ENCODE data around the gene GPRC5A. TPM values are rescaled to one million over a fixed set of nuclear protein-coding genes. Genes with fewer than 3 reads are reported as not detected.

GPRC5A gene
- total RNA-seq, 1 experiment from 2014 or later = not detected

DNA sequence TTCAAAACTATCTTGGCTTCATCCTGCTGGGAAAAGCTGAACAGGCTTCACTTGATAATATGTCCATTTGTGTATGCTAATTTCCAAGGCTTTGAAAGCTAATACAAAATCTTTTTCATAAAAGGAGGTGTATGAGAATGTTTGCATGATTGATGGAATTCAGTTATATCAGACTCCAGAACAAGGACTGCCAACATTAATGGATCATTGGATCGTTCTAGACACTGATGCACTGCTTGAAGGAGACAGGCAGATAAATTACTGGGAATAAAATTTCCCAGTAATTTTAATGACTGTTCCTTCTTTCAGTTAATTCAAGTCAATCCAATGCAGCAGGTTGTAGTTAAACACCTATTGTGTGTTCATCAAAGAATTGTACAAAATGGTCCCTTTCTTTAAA lies 60.1 kb downstream of the GPRC5A start:
- no peak overlapping the region for H2AFZ ChIP-seq (ENCODE audit: low read length)
- no peak overlapping the region for H3K27ac ChIP-seq (ENCODE audit: low read length)

DNA sequence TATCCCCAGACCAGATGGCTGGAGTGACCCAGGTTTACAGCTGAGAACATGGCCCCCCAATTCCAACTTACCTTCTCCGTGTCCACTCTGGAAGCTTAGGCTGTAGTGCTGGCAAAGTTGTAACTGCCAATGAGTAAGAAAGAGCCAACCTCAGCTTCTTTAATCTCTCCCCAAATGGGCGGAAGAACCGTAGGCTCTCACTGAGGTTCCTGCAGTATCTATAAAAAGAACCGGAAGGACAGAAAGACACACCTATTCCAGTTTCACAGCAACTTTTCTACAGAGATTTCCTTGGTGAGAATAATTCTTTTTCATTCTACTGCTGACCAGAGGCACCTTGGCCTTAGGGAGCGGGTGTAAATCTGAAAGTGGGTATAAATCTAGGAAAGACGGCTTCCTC lies 60.7 kb downstream of the GPRC5A start, which contains the start of gene GPRC5D:
TSS of gene GPRC5D (minus strand) at position 135 of the 400 bp plus-strand sequence. CDS start 1,786 bp downstream, outside the sequence.
- no peak within 1 kb of the TSS for H3K9ac ChIP-seq (ENCODE audit: low read length)
- H3K36me3 ChIP-seq (ENCODE audit: insufficient read depth, low read length) = no peaks in the 10 kb centered on the region
- no peaks in the 10 kb centered on the region for H3K27me3 ChIP-seq (ENCODE audit: low read length)
- no peaks in the 10 kb centered on the region for H4K20me1 ChIP-seq (ENCODE audit: insufficient read depth, low read depth, low read length)
- no peak within 1 kb of the TSS for H3K4me3 ChIP-seq (ENCODE audit: low read length)
- H3K79me2 ChIP-seq (ENCODE audit: low read length) = no peaks in the 10 kb centered on the region
- no peaks in the 10 kb centered on the region for H3K9me2 ChIP-seq (replicated peaks; ENCODE audit: insufficient read depth, low read length)
- no peaks in the 10 kb centered on the region for H3K4me1 ChIP-seq (ENCODE audit: low read length)
- H3K9me3 ChIP-seq (ENCODE audit: low read length) = no peaks in the 10 kb centered on the region
- no peak within 1 kb of the TSS for H2AFZ ChIP-seq (ENCODE audit: low read length)
- H3K4me2 ChIP-seq (ENCODE audit: low read depth, low read length, poor library complexity, severe bottlenecking) = no peak within 1 kb of the TSS
- no peak within 1 kb of the TSS for H3K27ac ChIP-seq (ENCODE audit: low read length)
- DNase-seq = no peak

More for the DNA sequence above, 60.1 kb downstream of the GPRC5A start:
- Histone ChIP-seq H3K4me1 (ENCODE audit: low read length) (no peaks in the 10 kb centered on the region), H4K20me1 (ENCODE audit: insufficient read depth, low read depth, low read length) (no peaks in the 10 kb centered on the region), H3K27me3 (ENCODE audit: low read length) (no peaks in the 10 kb centered on the region), H3K9me3 (ENCODE audit: low read length) (no peaks in the 10 kb centered on the region), H3K9ac (ENCODE audit: low read length) (no peak overlapping the region), H3K4me3 (ENCODE audit: low read length) (no peak overlapping the region), H3K9me2 (replicated peaks; ENCODE audit: insufficient read depth, low read length) (no peaks in the 10 kb centered on the region), H3K4me2 (ENCODE audit: low read depth, low read length, poor library complexity, severe bottlenecking) (no peak overlapping the region), H3K36me3 (ENCODE audit: insufficient read depth, low read length) (no peaks in the 10 kb centered on the region), H3K79me2 (ENCODE audit: low read length) (no peaks in the 10 kb centered on the region)
- no peak for DNase-seq

DNA sequence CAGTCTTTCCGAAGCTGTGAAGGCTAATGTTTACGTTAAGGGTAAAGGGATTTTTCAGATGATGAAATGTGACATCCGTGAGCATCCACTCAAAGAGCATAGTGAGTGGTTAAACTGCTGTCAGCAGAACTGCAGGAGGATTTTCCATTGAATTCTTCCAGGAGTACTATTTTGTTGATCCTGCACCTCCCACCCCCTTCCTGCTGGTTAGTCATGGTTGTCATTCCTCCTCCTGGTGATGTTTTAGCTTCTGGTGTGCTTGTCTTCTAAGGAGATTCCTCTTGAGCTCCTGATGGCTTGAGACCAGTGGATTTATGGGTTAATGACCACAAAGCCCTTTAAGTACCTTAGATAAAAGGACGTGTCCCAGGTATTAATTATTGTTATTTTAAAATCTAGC lies 63.0 kb downstream of the GPRC5A start:
- Histone ChIP-seq H3K9me2 (replicated peaks; ENCODE audit: insufficient read depth, low read length) (no peaks in the 10 kb centered on the region), H3K36me3 (ENCODE audit: insufficient read depth, low read length) (no peaks in the 10 kb centered on the region), H3K4me2 (ENCODE audit: low read depth, low read length, poor library complexity, severe bottlenecking) (no peak overlapping the region), H3K79me2 (ENCODE audit: low read length) (no peaks in the 10 kb centered on the region), H4K20me1 (ENCODE audit: insufficient read depth, low read depth, low read length) (no peaks in the 10 kb centered on the region), H3K27me3 (ENCODE audit: low read length) (no peaks in the 10 kb centered on the region), H2AFZ (ENCODE audit: low read length) (no peak overlapping the region), H3K9ac (ENCODE audit: low read length) (no peak overlapping the region), H3K4me3 (ENCODE audit: low read length) (no peak overlapping the region), H3K27ac (ENCODE audit: low read length) (no peak overlapping the region), H3K9me3 (ENCODE audit: low read length) (no peaks in the 10 kb centered on the region), H3K4me1 (ENCODE audit: low read length) (no peaks in the 10 kb centered on the region)
- DNase-seq = no peak

DNA sequence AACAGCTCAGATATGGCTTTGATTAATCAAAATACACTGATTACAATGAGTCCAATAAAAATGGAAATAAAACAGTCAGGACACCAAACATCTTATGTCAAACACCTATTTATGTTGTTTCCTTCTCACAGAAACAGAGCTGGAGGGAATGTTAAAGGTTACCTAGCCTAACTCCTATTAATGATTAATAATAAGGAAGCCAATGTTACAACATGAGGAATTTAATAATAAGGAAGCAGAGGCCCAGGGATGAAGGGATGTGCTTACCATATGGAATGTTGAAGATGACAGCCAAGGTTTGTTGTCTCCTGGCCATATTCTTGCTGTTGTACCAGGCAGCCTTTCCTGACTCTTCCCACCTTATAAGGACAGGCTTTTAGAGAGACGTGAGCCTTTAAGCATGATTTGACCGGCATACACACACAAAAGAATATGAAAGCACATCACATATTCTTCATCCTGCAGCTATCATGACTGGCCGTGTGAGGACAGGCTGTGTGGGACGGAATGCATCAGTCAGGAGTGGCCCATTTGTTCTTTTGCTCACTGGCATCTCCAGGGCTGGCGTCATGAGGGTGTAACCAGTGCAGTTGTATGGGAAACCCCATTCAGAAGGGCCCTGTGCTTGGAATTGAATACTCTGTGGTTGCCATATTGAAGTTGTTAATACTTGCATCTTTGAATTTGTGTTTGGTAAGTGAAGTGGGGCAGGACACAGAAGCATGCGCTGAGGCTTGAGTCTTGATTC lies 63.7 kb downstream of the GPRC5A start:
- no peaks in the 10 kb centered on the region for H3K36me3 ChIP-seq (ENCODE audit: insufficient read depth, low read length)

DNA sequence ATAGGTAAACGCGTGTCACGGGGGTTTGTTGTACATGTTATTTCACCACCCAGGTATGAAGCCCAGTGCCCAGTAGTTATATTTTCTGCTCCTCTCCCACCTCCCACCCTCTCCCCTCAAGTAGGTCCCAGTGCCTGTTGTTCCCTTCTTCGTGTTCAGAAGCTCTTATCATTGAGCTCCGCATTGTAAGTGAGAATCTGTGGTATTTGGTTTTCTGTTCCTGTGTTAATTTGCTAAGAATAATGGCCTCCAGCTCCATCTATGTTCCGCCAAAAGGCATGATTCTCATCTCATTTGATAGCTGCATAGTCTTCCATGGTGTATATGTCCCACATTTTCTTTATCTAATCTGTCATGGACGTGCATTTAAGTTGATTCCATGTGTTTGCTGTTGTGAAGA lies 67.5 kb downstream of the GPRC5A start:
- no peak overlapping the region for H3K4me2 ChIP-seq (ENCODE audit: low read depth, low read length, poor library complexity, severe bottlenecking)
- H4K20me1 ChIP-seq (ENCODE audit: insufficient read depth, low read depth, low read length) = no peaks in the 10 kb centered on the region
- DNase-seq = no peak
- H3K4me1 ChIP-seq (ENCODE audit: low read length) = no peaks in the 10 kb centered on the region
- no peak overlapping the region for H2AFZ ChIP-seq (ENCODE audit: low read length)
- H3K36me3 ChIP-seq (ENCODE audit: insufficient read depth, low read length) = no peaks in the 10 kb centered on the region
- no peak overlapping the region for H3K9ac ChIP-seq (ENCODE audit: low read length)
- H3K9me2 ChIP-seq (replicated peaks; ENCODE audit: insufficient read depth, low read length) = no peaks in the 10 kb centered on the region
- no peak overlapping the region for H3K27ac ChIP-seq (ENCODE audit: low read length)
- H3K4me3 ChIP-seq (ENCODE audit: low read length) = no peak overlapping the region
- no peaks in the 10 kb centered on the region for H3K79me2 ChIP-seq (ENCODE audit: low read length)
- H3K9me3 ChIP-seq (ENCODE audit: low read length) = no peaks in the 10 kb centered on the region
- H3K27me3 ChIP-seq (ENCODE audit: low read length) = no peaks in the 10 kb centered on the region

More for the DNA sequence above, 63.7 kb downstream of the GPRC5A start:
- no peaks in the 10 kb centered on the region for H4K20me1 ChIP-seq (ENCODE audit: insufficient read depth, low read depth, low read length)
- no peak overlapping the region for H2AFZ ChIP-seq (ENCODE audit: low read length)
- H3K9me2 ChIP-seq (replicated peaks; ENCODE audit: insufficient read depth, low read length) = no peaks in the 10 kb centered on the region
- no peaks in the 10 kb centered on the region for H3K4me1 ChIP-seq (ENCODE audit: low read length)
- H3K79me2 ChIP-seq (ENCODE audit: low read length) = no peaks in the 10 kb centered on the region
- H3K27ac ChIP-seq (ENCODE audit: low read length) = no peak overlapping the region
- no peaks in the 10 kb centered on the region for H3K9me3 ChIP-seq (ENCODE audit: low read length)
- DNase-seq = no peak
- H3K4me2 ChIP-seq (ENCODE audit: low read depth, low read length, poor library complexity, severe bottlenecking) = no peak overlapping the region
- no peaks in the 10 kb centered on the region for H3K27me3 ChIP-seq (ENCODE audit: low read length)
- H3K9ac ChIP-seq (ENCODE audit: low read length) = no peak overlapping the region
- no peak overlapping the region for H3K4me3 ChIP-seq (ENCODE audit: low read length)

DNA sequence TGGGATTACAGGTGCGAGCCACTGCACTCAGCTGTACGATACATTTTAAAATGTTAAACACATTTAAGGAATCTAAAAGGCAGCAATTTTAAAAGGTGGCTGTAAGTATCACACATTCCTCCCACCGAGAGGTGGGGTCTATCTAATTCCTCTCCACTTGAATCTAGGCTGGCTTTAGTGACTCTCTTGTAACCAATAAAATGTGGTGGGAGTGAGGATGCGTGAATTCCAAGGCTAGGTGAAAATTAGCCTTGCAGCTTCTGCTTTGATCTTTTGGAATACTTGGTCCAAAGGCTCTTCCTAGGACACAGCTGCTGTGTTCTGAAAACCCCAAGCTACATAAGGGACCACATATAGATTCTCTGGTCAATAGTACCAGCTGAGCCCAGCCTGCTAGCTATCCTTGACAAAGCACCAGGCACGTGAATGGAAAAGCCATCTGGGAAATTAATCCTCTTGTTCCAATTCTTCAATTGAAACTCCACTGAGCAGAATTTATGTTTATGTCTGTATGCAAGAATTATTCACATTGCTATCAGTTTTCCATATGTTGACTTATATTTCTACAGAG lies 69.4 kb downstream of the GPRC5A start:
- no peaks in the 10 kb centered on the region for H3K4me1 ChIP-seq (ENCODE audit: low read length)
- H3K4me2 ChIP-seq (ENCODE audit: low read depth, low read length, poor library complexity, severe bottlenecking) = no peak overlapping the region
- no peak overlapping the region for H3K27ac ChIP-seq (ENCODE audit: low read length)
- H3K4me3 ChIP-seq (ENCODE audit: low read length) = no peak overlapping the region
- no peaks in the 10 kb centered on the region for H3K36me3 ChIP-seq (ENCODE audit: insufficient read depth, low read length)
- H2AFZ ChIP-seq (ENCODE audit: low read length) = no peak overlapping the region
- H3K9me3 ChIP-seq (ENCODE audit: low read length) = no peaks in the 10 kb centered on the region
- no peaks in the 10 kb centered on the region for H3K27me3 ChIP-seq (ENCODE audit: low read length)
- H3K79me2 ChIP-seq (ENCODE audit: low read length) = no peaks in the 10 kb centered on the region
- no peak overlapping the region for H3K9ac ChIP-seq (ENCODE audit: low read length)
- no peaks in the 10 kb centered on the region for H3K9me2 ChIP-seq (replicated peaks; ENCODE audit: insufficient read depth, low read length)
- no peak for DNase-seq
- H4K20me1 ChIP-seq (ENCODE audit: insufficient read depth, low read depth, low read length) = no peaks in the 10 kb centered on the region

DNA sequence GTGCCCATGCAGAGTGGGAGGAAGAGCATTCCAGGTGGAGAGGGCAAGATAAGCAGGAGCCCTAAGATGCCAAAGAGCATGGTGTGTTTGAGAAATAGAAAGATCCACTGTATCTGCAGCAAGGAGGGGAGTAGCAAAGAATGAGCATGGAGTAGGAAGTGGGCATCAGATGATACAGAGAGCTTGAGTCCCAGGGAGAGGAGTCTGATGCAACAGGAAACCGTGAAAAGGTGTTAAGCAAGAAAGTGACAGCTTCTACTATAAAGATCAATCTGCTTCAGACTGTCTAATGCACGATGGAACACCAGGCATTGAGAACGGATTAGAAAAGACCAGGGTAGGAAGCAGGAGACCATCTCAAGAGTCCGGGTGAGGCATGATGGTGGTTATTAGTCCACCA lies 72.9 kb downstream of the GPRC5A start:
- H3K79me2 ChIP-seq (ENCODE audit: low read length) = no peaks in the 10 kb centered on the region
- H3K27me3 ChIP-seq (ENCODE audit: low read length) = no peaks in the 10 kb centered on the region
- H3K36me3 ChIP-seq (ENCODE audit: insufficient read depth, low read length) = no peaks in the 10 kb centered on the region
- H4K20me1 ChIP-seq (ENCODE audit: insufficient read depth, low read depth, low read length) = no peaks in the 10 kb centered on the region
- H3K4me1 ChIP-seq (ENCODE audit: low read length) = no peaks in the 10 kb centered on the region
- no peak overlapping the region for H3K9ac ChIP-seq (ENCODE audit: low read length)
- no peak overlapping the region for H2AFZ ChIP-seq (ENCODE audit: low read length)
- H3K9me3 ChIP-seq (ENCODE audit: low read length) = no peaks in the 10 kb centered on the region
- H3K27ac ChIP-seq (ENCODE audit: low read length) = no peak overlapping the region
- no peak overlapping the region for H3K4me3 ChIP-seq (ENCODE audit: low read length)
- no peak for DNase-seq
- H3K4me2 ChIP-seq (ENCODE audit: low read depth, low read length, poor library complexity, severe bottlenecking) = no peak overlapping the region
- no peaks in the 10 kb centered on the region for H3K9me2 ChIP-seq (replicated peaks; ENCODE audit: insufficient read depth, low read length)

DNA sequence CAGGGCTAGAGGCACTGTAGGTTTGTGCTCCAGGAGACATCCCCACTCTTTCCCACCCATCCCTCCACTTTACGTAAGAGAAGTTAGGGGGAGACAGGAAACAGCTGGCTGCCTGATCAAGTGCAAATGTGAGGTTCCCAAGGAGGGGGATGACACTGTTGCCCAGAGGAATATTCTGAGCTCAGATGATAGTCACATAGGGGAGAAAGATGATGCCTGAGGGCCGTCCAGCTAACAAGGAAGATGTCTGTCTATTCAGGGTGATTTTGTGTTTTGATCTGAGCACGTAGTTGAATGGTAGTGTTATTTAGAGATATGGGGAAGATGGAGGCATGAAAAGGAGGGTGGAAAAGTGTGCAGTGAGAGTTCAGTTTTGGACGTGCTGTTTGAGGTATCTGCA lies 74.5 kb downstream of the GPRC5A start:
- Histone ChIP-seq H3K36me3 (ENCODE audit: insufficient read depth, low read length) (no peaks in the 10 kb centered on the region), H3K9ac (ENCODE audit: low read length) (no peak overlapping the region), H3K79me2 (ENCODE audit: low read length) (no peaks in the 10 kb centered on the region), H4K20me1 (ENCODE audit: insufficient read depth, low read depth, low read length) (no peaks in the 10 kb centered on the region), H3K4me2 (ENCODE audit: low read depth, low read length, poor library complexity, severe bottlenecking) (no peak overlapping the region), H3K9me3 (ENCODE audit: low read length) (no peaks in the 10 kb centered on the region), H3K4me3 (ENCODE audit: low read length) (no peak overlapping the region), H2AFZ (ENCODE audit: low read length) (no peak overlapping the region), H3K4me1 (ENCODE audit: low read length) (no peaks in the 10 kb centered on the region), H3K27me3 (ENCODE audit: low read length) (no peaks in the 10 kb centered on the region), H3K9me2 (replicated peaks; ENCODE audit: insufficient read depth, low read length) (no peaks in the 10 kb centered on the region), H3K27ac (ENCODE audit: low read length) (no peak overlapping the region)
- no peak for DNase-seq
